ENCODE results near the gene NR3C2. TPM values are rescaled to one million over a fixed set of nuclear protein-coding genes. Genes with fewer than 3 reads are reported as not detected.
"Not testable (repeated sequence)": the region's sequence is repeated elsewhere in the genome, so short reads cannot be mapped to it uniquely, and the experiment has no call there.

NR3C2 gene
- total RNA-seq, 1 experiment from 2014 or later: 2.1 TPM

DNA sequence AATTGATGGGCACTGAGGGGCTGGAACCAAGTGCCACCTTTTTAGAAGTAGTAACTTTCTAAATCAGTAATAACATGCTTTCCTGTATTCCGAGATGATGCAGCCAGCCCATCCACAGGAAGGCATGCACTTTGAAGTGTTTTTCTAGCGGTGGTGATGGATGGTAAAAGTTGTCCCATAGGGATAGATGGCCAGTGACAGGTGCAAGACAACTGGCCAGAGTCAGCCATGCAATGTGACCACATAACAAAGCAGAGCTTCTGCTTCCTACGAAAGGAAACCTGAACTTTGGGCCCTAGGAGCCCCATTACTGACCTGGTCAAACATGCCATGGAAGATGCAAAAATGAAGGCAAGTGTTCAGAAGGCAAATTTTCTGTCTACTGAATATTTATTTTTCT is 72.3 kb downstream of the NR3C2 start:
- DNase-seq (ENCODE audit: low read depth): peak; percentile 81

- DNase-seq (ENCODE audit: low read depth): no peak
Observed at GRCh38 chr4:148367756-148368155, 74.5 kb downstream of the NR3C2 start.

DNA sequence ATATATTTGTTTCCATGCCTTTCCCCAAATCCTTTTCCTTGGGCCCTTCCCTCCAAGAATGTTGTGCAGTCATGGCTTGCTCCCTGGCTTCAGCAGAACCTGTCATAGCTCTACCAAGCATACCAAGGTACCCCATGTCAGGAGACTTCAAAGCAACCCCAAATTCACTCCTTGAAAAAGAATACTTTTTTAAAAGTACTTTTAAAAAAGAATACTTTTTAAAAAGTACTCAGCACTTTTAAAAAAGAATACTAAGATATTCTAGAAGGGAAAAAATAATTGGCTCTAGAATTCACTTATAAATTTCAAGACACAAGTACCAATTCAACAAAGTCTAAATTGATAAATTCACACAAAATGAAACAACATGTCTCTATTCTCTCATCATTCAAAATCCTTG is 76.0 kb downstream of the NR3C2 start:
- no peak for DNase-seq (ENCODE audit: low read depth)

DNA sequence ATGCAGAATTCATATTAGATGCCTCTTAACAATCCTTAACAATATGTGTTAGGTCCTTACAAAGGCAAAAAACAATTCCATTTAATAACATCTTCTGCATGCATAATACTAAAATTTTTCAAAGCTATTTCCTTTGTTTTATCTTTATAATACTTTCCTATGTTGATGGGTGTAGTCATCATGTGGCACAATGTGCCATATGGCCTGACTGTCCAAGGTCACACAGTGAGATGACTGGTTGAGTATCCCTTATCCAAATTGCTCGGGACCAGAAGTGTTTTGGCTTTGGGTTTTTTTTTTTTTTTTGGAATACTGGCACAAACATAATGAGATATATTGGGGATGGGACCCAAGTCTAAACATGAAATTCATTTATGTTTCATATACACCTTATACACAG is 77.7 kb downstream of the NR3C2 start:
- DNase-seq (ENCODE audit: low read depth): no peak

DNA sequence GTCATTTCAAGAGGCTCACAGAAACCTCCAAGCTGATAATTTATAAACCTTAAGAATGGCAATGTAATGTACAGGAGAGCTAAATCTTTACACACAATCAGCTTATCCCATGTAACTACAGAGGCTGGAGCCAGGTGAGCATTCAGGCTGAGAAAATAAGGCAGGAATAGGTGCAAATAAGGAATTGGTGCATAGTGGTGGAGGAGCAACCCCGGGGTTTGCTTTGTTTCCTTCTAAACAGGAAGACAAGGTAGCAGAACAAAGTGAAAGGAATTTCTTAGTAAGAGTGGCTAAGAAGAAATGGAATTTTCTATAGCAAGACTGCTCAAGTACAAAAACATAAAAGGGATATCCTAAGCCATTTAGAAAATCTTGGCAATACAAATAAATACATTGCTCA is 82.4 kb downstream of the NR3C2 start:
- DNase-seq (ENCODE audit: low read depth): no peak

- DNase-seq (ENCODE audit: low read depth): no peak
Observed at GRCh38 chr4:148355442-148356123, 86.6 kb downstream of the NR3C2 start.

DNA sequence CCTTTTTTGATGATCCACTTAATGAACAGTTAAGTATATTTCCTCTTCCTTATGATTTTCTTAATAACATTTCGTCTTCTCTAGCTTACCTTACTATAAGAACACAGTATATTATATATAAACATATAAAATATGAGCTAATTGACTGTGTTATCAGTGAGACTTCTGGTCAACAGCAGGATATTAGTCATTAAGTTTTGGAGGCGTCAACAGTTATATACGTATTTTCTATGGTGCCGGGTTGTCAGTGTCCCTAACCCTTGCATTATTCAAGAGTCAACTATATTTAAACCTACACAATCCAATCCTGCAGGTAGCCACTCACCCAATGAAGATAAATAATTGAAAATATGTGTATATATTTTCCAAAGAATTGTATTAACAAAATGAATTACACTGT is 88.0 kb downstream of the NR3C2 start:
- DNase-seq (ENCODE audit: low read depth): no peak

DNA sequence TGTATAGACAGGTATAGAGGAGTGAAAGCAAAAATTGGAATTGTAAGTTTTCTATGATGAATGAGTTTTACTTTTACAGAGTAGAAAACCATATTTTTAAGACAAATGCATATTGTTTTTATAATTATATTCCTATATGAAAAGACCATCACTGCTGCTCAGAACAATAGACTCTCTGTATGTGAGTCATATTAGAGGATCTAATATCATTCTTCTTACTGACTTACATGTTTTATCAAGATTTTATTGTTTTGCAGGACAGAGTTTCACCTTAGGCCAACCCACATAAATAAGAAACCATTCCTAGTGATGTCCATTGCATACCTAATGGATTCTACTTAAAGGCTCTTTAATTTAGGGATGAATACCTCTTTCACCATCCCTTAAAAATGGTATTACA is 88.6 kb downstream of the NR3C2 start:
- no peak for DNase-seq (ENCODE audit: low read depth)

DNA sequence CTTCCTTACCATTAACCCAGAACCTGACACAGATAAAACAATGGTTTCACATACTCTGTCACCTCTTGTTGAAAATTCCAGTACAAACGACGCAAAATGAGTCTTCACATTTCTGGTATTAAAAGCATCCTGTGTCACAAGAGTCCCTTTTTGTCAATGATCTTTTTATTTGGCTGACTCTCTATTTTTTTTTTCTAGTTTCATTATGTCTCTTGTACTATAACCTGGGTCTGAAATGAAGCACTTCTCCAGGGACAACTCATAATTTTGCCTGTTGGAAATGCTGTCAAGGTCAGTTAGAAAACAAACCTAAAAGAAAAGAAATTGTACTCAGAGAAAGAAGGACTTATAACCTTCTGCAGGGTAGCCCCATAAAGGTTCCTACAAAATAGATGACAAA is 93.1 kb downstream of the NR3C2 start:
- DNase-seq (ENCODE audit: low read depth): no peak

DNA sequence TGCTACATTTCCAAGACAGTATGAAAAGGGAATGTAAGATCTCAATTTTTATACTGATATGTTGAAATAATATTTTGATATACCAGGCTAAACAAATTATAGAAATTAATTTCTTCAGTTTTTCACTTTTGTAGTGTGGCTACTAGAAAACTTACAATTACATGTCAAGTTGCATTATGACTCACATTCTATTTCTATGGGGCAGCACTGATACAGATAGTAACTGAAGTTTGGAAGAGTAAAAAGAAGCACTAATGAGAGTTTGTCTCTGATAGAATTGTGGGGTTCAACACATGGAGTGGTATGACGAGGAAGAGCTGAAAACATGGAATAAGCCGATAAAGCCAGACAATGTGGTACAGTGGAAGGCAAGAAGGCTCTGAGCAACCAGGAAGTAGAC is 95.6 kb downstream of the NR3C2 start:
- DNase-seq (ENCODE audit: low read depth): no peak

DNA sequence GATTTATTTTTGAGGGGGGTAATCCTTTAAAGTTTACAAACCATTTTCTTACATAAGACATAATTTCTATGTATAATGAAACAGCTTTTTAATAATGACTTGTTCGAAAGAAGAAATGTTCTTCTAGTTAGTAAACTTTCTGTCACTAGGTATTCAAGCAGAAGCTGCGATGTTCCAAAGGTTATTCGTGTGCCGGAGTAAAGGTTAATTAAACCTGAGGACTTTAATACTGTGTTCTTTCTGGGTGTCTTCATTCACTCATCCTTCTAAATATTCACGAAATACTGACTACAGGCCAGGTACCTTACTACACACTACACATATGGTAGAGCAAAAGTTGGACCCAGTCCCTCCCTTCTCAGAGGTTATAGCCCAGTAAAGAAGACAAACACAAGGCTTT is 96.7 kb downstream of the NR3C2 start:
- no peak for DNase-seq (ENCODE audit: low read depth)

- no peak for DNase-seq (ENCODE audit: low read depth)
Observed at GRCh38 chr4:148344941-148345340, 97.3 kb downstream of the NR3C2 start.

DNA sequence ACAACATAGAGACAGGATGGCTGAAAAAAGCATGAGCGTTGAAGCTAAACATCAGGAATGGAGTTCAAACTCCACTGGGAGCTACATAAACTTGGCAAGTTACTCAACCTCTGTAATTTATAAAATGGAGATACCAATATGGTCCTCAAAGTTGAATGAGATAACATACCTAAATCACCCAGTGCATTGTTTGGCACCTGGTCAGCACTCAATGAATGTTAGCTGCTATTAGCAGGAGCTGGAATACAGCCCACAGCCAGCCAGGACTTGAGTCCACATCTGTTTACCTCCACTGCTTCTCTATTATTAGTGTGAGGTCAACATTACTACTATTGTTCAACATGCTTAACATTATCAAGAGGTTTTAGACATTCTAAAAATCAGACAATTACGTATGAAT is 97.9 kb downstream of the NR3C2 start:
- DNase-seq (ENCODE audit: low read depth): no peak

DNA sequence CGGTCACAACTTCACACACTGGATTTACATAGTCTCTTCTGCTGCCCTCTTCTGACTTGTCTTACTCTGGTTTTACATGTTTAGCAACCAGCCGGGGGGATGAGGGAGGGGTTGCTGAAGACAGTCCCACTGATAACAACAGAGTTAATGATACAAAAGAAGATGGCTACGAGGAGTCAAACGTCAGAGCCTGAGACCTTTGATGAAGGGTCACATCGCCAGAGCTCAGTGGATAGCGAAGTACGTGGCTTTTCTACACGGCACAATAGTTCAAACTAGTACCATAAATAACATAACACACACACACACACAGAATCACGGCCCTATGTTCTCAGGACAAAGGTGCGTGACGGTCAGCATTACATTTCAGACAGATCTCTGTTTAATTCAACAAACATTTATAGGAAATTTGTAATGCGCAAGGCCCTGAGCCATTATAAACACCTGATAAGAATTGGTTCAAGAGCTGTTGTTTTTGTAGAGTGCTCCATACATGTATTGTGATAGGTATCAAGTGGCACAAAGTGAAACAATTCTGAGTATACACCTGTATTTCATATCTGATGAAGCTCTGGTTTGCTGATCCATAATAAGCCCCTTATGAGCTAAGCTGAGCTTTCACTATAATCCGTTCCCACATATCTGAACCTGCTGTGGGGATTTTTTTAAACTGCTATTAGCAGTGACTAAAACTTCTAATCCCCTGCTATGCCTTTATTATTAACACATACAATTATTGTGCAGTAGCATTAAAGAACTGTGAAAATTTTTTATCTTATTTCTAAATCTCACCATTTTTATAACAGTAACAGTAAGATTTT is 100.0 kb downstream of the NR3C2 start:
- no peak for DNase-seq (ENCODE audit: low read depth)

- DNase-seq (ENCODE audit: low read depth): no peak
Observed at GRCh38 chr4:148335133-148335532, 107.1 kb downstream of the NR3C2 start.

GRCh38 chr4:148333265-148333664 is 108.9 kb downstream of the NR3C2 start:
- no peak for DNase-seq (ENCODE audit: low read depth)

DNA sequence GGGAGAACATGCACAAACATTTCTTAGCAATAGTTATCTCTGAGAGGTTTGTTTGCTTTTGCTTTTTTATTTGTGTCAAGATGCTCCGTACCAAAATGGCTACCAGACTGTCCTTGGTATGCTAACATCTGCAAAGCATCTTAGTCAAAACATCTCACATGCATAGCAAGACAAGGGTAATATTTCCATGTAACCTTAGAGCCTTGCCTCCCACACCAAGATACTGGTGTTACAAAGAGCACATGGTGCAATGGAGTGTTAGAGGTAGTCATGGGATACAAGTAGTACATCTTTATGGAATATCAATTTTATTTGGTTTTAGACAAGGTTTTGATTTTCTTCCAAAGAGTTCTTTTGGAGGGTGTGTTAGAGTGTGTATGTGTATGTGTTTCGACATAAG is 109.7 kb downstream of the NR3C2 start:
- DNase-seq (ENCODE audit: low read depth): no peak

- no peak for DNase-seq (ENCODE audit: low read depth)
Observed at GRCh38 chr4:148330724-148331123, 111.5 kb downstream of the NR3C2 start.

GRCh38 chr4:148330161-148330560 is 112.1 kb downstream of the NR3C2 start:
- DNase-seq (ENCODE audit: low read depth): no peak

- DNase-seq (ENCODE audit: low read depth): no peak
Observed at GRCh38 chr4:148329751-148330150, 112.5 kb downstream of the NR3C2 start.

- DNase-seq (ENCODE audit: low read depth): no peak
Observed at GRCh38 chr4:148327683-148328082, 114.5 kb downstream of the NR3C2 start.

- not testable (repeated sequence) for DNase-seq (ENCODE audit: low read depth)
Observed at GRCh38 chr4:148323316-148323715, 118.9 kb downstream of the NR3C2 start.

DNA sequence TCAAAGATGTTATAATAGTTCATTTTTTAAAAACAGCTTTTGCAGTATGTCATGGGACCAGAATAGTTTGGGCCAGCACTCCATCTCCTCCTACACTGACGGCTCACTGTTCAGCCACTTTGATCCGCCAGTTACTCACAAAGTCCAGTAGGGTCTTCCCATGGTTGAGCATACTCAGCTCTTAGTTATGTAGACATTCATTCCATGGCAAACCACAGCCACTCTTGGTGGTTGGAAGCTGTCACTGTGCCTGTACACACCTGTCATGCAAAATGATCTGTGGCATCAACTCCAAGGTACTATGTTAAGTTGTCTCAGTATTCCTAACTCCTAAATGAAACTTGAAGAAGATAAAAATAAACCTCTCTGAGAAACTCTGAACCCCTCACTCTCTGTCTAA is 127.2 kb downstream of the NR3C2 start:
- DNase-seq (ENCODE audit: low read depth): peak; percentile 99
